H9 (cell line): ENCODE data around the gene ATP6V0A1. TPM values are rescaled to one million over a fixed set of nuclear protein-coding genes. Genes with fewer than 3 reads are reported as not detected.

Experiments used
- DNase-seq: peaks from one replicate; pipeline ENCODE4 v3.0.0-alpha.2; 2017
- H2AFZ ChIP-seq: one replicate; pipeline ENCODE4 v1.6.1; 2013; ENCODE audit warnings: mild to moderate bottlenecking, low read length, control low read depth, moderate library complexity
- H2AK5ac ChIP-seq: 2 replicates; pipeline ENCODE4 v1.6.1; 2013; ENCODE audit warnings: low read length, control low read depth, mixed read lengths; ENCODE audit not compliant: insufficient read length
- H2BK120ac ChIP-seq: one replicate; pipeline ENCODE4 v1.6.1; 2013; ENCODE audit warnings: low read depth, mild to moderate bottlenecking, low read length, control low read depth, inconsistent platforms; ENCODE audit not compliant: poor library complexity, severe bottlenecking
- H2BK12ac ChIP-seq: 2 replicates; pipeline ENCODE4 v1.6.1; 2013; ENCODE audit warnings: low read length, control low read depth, mixed read lengths, low read depth; ENCODE audit not compliant: insufficient read length
- H2BK15ac ChIP-seq: 2 replicates; pipeline ENCODE4 v1.6.1; 2013; ENCODE audit warnings: low read depth, low read length, control low read depth
- H2BK20ac ChIP-seq: one replicate; pipeline ENCODE4 v1.6.1; 2013; ENCODE audit warnings: low read depth, mild to moderate bottlenecking, low read length, control low read depth, inconsistent platforms; ENCODE audit not compliant: poor library complexity, severe bottlenecking
- H2BK5ac ChIP-seq: 2 replicates; pipeline ENCODE4 v1.6.1; 2013; ENCODE audit warnings: low read length, control low read depth, mixed read lengths; ENCODE audit not compliant: insufficient read length
- H3K14ac ChIP-seq: 2 replicates; pipeline ENCODE4 v1.6.1; 2013; ENCODE audit warnings: low read length, control low read depth; ENCODE audit not compliant: insufficient read depth
- H3K18ac ChIP-seq: 2 replicates; pipeline ENCODE4 v1.6.1; 2013; ENCODE audit warnings: low read depth, mild to moderate bottlenecking, mixed read lengths, low read length, control low read depth; ENCODE audit not compliant: insufficient read length
- H3K23ac ChIP-seq: 2 replicates; pipeline ENCODE4 v1.6.1; 2013; ENCODE audit warnings: low read length, control low read depth, mixed read lengths, low read depth; ENCODE audit not compliant: insufficient read length
- H3K23me2 ChIP-seq: 2 replicates; pipeline ENCODE4 v1.6.1; 2013; ENCODE audit warnings: low read depth, mild to moderate bottlenecking, mixed read lengths, low read length, control low read depth; ENCODE audit not compliant: insufficient read length, poor library complexity, severe bottlenecking
- H3K27ac ChIP-seq: 2 replicates; pipeline ENCODE4 v1.5.1; 2013; ENCODE audit warnings: low read length, control low read depth, mixed read lengths, low read depth; ENCODE audit not compliant: insufficient read length
- H3K27me3 ChIP-seq: 2 replicates; pipeline ENCODE4 v1.6.1; 2013; ENCODE audit warnings: low read length, control low read depth, inconsistent platforms; ENCODE audit not compliant: insufficient read depth
- H3K4ac ChIP-seq: 2 replicates; pipeline ENCODE4 v1.6.1; 2013; ENCODE audit warnings: low read depth, mild to moderate bottlenecking, control low read depth, inconsistent platforms, low read length, moderate library complexity
- H3K4me1 ChIP-seq: 2 replicates; pipeline ENCODE4 v1.6.1; 2013; ENCODE audit warnings: low read length, control low read depth, inconsistent platforms; ENCODE audit not compliant: insufficient read depth
- H3K4me2 ChIP-seq: 2 replicates; pipeline ENCODE4 v1.6.1; 2013; ENCODE audit warnings: low read length, control low read depth, mixed read lengths; ENCODE audit not compliant: insufficient read length, insufficient read depth
- H3K56ac ChIP-seq: 2 replicates; pipeline ENCODE4 v1.6.1; 2013; ENCODE audit warnings: low read depth, mild to moderate bottlenecking, mixed read lengths, low read length, control low read depth; ENCODE audit not compliant: insufficient read length
- H3K79me1 ChIP-seq: 2 replicates; pipeline ENCODE4 v1.6.1; 2013; ENCODE audit warnings: low read depth, mild to moderate bottlenecking, moderate library complexity, low read length, control low read depth, inconsistent platforms; ENCODE audit not compliant: insufficient read depth, poor library complexity, severe bottlenecking
- H3K79me2 ChIP-seq: 2 replicates; pipeline ENCODE4 v1.6.1; 2013; ENCODE audit warnings: low read length, control low read depth, inconsistent platforms; ENCODE audit not compliant: insufficient read depth
- H3K9ac ChIP-seq: 2 replicates; pipeline ENCODE4 v1.6.1; 2013; ENCODE audit warnings: low read length, control low read depth, mixed read lengths; ENCODE audit not compliant: insufficient read length; ENCODE audit errors: extremely low read depth
- H3K9me3 ChIP-seq: one replicate; pipeline ENCODE4 v1.6.1; 2013; ENCODE audit warnings: low read depth, low read length, inconsistent platforms; ENCODE audit not compliant: control insufficient read depth
- H3T11ph ChIP-seq: one replicate; pipeline ENCODE4 v1.6.1; 2013; ENCODE audit warnings: mild to moderate bottlenecking, low read length, control low read depth, inconsistent platforms
- H4K20me1 ChIP-seq: one replicate; pipeline ENCODE4 v1.6.1; 2013; ENCODE audit not compliant: control insufficient read depth, insufficient read length, insufficient read depth
- H4K5ac ChIP-seq: 2 replicates; pipeline ENCODE4 v1.6.1; 2013; ENCODE audit warnings: low read depth, mild to moderate bottlenecking, mixed read lengths, low read length, control low read depth; ENCODE audit not compliant: insufficient read length
- H4K8ac ChIP-seq: replicated peaks from 2 replicates; pipeline ENCODE4 v1.6.1; 2013; ENCODE audit warnings: low read length, control low read depth, mixed read lengths, low read depth; ENCODE audit not compliant: insufficient read length
- H4K91ac ChIP-seq: 2 replicates; pipeline ENCODE4 v1.6.1; 2013; ENCODE audit warnings: low read depth, mild to moderate bottlenecking, moderate library complexity, mixed read lengths, low read length, control low read depth; ENCODE audit not compliant: insufficient read length
- H3K27ac Mint-ChIP-seq, 3 experiments: 2 replicates in 2 of 3; 3 replicates in 1 of 3; pipeline ENCODE4 v1.8.0; 2020 to 2021; ENCODE audit warnings: mixed read lengths in 3 of 3, mild to moderate bottlenecking in 1 of 3, moderate library complexity in 1 of 3
- H3K27me3 Mint-ChIP-seq: 2 replicates; pipeline ENCODE4 v1.8.0; 2021; ENCODE audit warnings: low read depth, mild to moderate bottlenecking, moderate library complexity, mixed read lengths
- H3K36me3 Mint-ChIP-seq, 3 experiments: 2 replicates in 2 of 3; 3 replicates in 1 of 3; pipeline ENCODE4 v1.8.0; 2020 to 2021; ENCODE audit warnings: low read depth in 3 of 3, mixed read lengths in 3 of 3; ENCODE audit not compliant: insufficient read depth in 1 of 3
- H3K4me1 Mint-ChIP-seq, 2 experiments: 2 replicates each; pipeline ENCODE4 v1.8.0; 2020; ENCODE audit warnings: mixed read lengths in 2 of 2
- H3K4me3 Mint-ChIP-seq, 2 experiments: 2 replicates in 1 of 2; 3 replicates in 1 of 2; pipeline ENCODE4 v1.8.0; 2020 to 2021; ENCODE audit warnings: mild to moderate bottlenecking in 2 of 2, mixed read lengths in 2 of 2, moderate library complexity in 1 of 2
- H3K9me3 Mint-ChIP-seq, 2 experiments: 2 replicates in 1 of 2; 3 replicates in 1 of 2; pipeline ENCODE4 v1.8.0; 2020; ENCODE audit warnings: mild to moderate bottlenecking in 2 of 2, mixed read lengths in 2 of 2, moderate library complexity in 1 of 2
- WGBS: extraction: QIAGEN DNeasy Blood & Tissue Kit; methylation state at CpG from one replicate; pipeline ENCODE4 v1.1.7; 2013; ENCODE audit warnings: missing lambda C conversion rate, low lambda C conversion rate, mixed read lengths; ENCODE audit not compliant: insufficient read length; ENCODE audit errors: extremely low coverage; 5-methylcytosine and 5-hydroxymethylcytosine counted together
- total RNA-seq: library from RNA; stranded (reverse); gene quantifications from 2 replicates; pipeline ENCODE4 v1.2.1, GENCODE V29; 2021
- TF ChIP-seq, protein P1 (sequence below): fragments of 200-600 bp; sonication (generic); conservative IDR thresholded peaks from 3 replicates; pipeline ENCODE4 v1.8.0; 2021; ENCODE audit warnings: antibody characterized with exemption, mild to moderate bottlenecking

Gene ATP6V0A1
- total RNA-seq, 1 experiment from 2014 or later: 54.1 TPM

DNA sequence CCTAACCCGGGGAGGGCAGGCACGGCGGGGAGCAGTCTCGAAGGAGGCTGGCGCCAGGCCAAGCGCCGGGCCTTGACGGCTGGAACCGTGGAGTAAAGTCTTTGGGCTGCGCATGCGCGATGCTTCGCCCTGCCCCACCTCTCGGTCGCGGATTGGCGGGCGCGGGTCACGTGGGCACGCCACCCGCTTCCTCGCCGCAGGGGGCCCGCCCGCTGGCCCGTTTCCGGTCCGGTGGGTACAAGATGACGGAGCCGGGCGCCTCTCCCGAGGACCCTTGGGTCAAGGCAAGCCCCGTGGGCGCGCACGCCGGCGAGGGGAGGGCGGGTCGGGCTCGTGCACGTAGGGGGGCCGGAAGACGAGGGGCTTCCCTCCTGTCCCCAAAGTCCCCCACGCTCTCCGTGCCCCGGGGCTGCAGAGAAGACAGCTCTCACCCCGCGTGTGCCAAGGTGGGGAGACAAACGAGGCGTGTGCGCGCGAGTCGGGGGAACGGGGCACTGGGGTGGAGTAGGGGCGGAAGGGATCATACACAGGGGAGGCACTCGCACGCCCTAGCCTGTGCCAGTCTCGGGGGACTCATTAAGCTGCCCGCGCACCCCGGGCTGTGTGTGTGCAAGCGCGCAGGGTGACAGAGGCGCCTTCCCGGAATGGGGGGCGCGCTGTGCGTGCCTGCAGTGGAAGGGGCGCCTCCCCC is 108.3 kb downstream of the ATP6V0A1 start, which contains the start of gene MLX:
MLX (plus strand) TSS at position 218 of the 691 bp plus-strand sequence; CDS start at position 243, 25 bp downstream.
- Mint-ChIP-seq H3K36me3 (peaks cover 24 to 68% (median 59%) of the 10 kb centered on the region in 3 experiments), H3K27ac (peak within 1 kb of the TSS; percentile 86 to 99 (median 87); a peak in 6 of 7 replicates), H3K9me3 (no peaks in the 10 kb centered on the region), H3K4me1 (peaks cover 17 to 23% of the 10 kb centered on the region in 2 experiments), H3K27me3 (no peaks in the 10 kb centered on the region), H3K4me3 (peak within 1 kb of the TSS; percentile 96 to 97)
- no peaks in the 10 kb centered on the region for H4K20me1 ChIP-seq
- no peak within 1 kb of the TSS for H4K8ac ChIP-seq
- no peak within 1 kb of the TSS for H2BK5ac ChIP-seq
- no peak within 1 kb of the TSS for H2AK5ac ChIP-seq
- TF ChIP-seq, protein P1, sequence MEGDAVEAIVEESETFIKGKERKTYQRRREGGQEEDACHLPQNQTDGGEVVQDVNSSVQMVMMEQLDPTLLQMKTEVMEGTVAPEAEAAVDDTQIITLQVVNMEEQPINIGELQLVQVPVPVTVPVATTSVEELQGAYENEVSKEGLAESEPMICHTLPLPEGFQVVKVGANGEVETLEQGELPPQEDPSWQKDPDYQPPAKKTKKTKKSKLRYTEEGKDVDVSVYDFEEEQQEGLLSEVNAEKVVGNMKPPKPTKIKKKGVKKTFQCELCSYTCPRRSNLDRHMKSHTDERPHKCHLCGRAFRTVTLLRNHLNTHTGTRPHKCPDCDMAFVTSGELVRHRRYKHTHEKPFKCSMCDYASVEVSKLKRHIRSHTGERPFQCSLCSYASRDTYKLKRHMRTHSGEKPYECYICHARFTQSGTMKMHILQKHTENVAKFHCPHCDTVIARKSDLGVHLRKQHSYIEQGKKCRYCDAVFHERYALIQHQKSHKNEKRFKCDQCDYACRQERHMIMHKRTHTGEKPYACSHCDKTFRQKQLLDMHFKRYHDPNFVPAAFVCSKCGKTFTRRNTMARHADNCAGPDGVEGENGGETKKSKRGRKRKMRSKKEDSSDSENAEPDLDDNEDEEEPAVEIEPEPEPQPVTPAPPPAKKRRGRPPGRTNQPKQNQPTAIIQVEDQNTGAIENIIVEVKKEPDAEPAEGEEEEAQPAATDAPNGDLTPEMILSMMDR: no peak; the same call in 2 of the 3 replicates
- peak within 1 kb of the TSS; percentile 29 for H3K9ac ChIP-seq
- peak within 1 kb of the TSS; percentile 82 for H3K4me2 ChIP-seq
- no peak within 1 kb of the TSS for H4K91ac ChIP-seq
- H3T11ph ChIP-seq: no peak within 1 kb of the TSS
- WGBS: no CpG with 5 or more reads among the region's 72 CpGs
- H2AFZ ChIP-seq: no peak within 1 kb of the TSS
- H3K4me1 ChIP-seq: peaks cover 2% of the 10 kb centered on the region; the same call in 1 of the 2 replicates
- no peak within 1 kb of the TSS for H3K4ac ChIP-seq
- no peak within 1 kb of the TSS for H2BK12ac ChIP-seq
- H3K27ac ChIP-seq: no peak within 1 kb of the TSS
- peaks cover 16% of the 10 kb centered on the region for H3K23me2 ChIP-seq
- H3K23ac ChIP-seq: no peak within 1 kb of the TSS
- H3K79me2 ChIP-seq: peaks cover 7% of the 10 kb centered on the region; the same call in 1 of the 2 replicates
- H3K27me3 ChIP-seq: no peaks in the 10 kb centered on the region
- peaks cover 4% of the 10 kb centered on the region for H3K79me1 ChIP-seq
- no peak within 1 kb of the TSS for H3K56ac ChIP-seq
- peak; percentile 95 for DNase-seq
- no peak within 1 kb of the TSS for H2BK15ac ChIP-seq
- no peak within 1 kb of the TSS for H4K5ac ChIP-seq
- H3K14ac ChIP-seq: no peak within 1 kb of the TSS; the same call in 1 of the 2 replicates
- no peak within 1 kb of the TSS for H2BK120ac ChIP-seq
- no peak within 1 kb of the TSS for H2BK20ac ChIP-seq
- H3K18ac ChIP-seq: no peak within 1 kb of the TSS
- no peaks in the 10 kb centered on the region for H3K9me3 ChIP-seq
